ENCODE data around the gene PLA2G2D. TPM values are rescaled to one million over a fixed set of nuclear protein-coding genes. Genes with fewer than 3 reads are reported as not detected.

PLA2G2D gene
- total and polyA plus RNA-seq, 2 experiments from 2014 or later, result not detected

- Histone ChIP-seq H3K27ac (no peak overlapping the region), H2AFZ (no peak overlapping the region), H4K20me1 (ENCODE audit: insufficient read depth, poor library complexity, severe bottlenecking) (no peaks in the 10 kb centered on the region), H3K4me2 (no peak overlapping the region), H3K4me3 (no peak overlapping the region), H3K9me2 (replicated peaks; ENCODE audit: insufficient read depth) (no peaks in the 10 kb centered on the region), H3K36me3 (replicated peaks; ENCODE audit: insufficient read depth, low read depth) (no peaks in the 10 kb centered on the region), H3K27me3 (no peaks in the 10 kb centered on the region), H3K9me3 (ENCODE audit: low read depth) (no peaks in the 10 kb centered on the region), H3K4me1 (ENCODE audit: insufficient read depth) (no peaks in the 10 kb centered on the region), H3K79me2 (no peaks in the 10 kb centered on the region)
- DNase-seq (ENCODE audit: low spot score), result no peak
- TF ChIP-seq EZH2 (IDR thresholded peaks at IDR 0.05; ENCODE audit: borderline replicate concordance) (no peak), EZH2phosphoT487 (IDR thresholded peaks at IDR 0.05; ENCODE audit: low read depth, severe bottlenecking, unreplicated experiment) (no peak), CTCF (IDR thresholded peaks at IDR 0.05; ENCODE audit: poor library complexity) (no peak)
- WGBS (ENCODE audit: low lambda C conversion rate, missing lambda C conversion rate), result 66% methylated on average over 6 of the region's 6 CpGs
These were observed 33.7 kb upstream of the PLA2G2D start for GRCh38 chr1:20153000-20153418.

- H3K36me3 ChIP-seq (replicated peaks; ENCODE audit: insufficient read depth, low read depth), result no peaks in the 10 kb centered on the region
- no peak overlapping the region for H2AFZ ChIP-seq
- no peaks in the 10 kb centered on the region for H3K79me2 ChIP-seq
- H3K4me3 ChIP-seq, result no peak overlapping the region
- no peaks in the 10 kb centered on the region for H3K9me3 ChIP-seq (ENCODE audit: low read depth)
- no peak overlapping the region for H3K27ac ChIP-seq
- H3K27me3 ChIP-seq, result no peaks in the 10 kb centered on the region
- H4K20me1 ChIP-seq (ENCODE audit: insufficient read depth, poor library complexity, severe bottlenecking), result no peaks in the 10 kb centered on the region
- H3K4me2 ChIP-seq, result no peak overlapping the region
- 54% methylated on average over 7 of the region's 7 CpGs for WGBS (ENCODE audit: low lambda C conversion rate, missing lambda C conversion rate)
- DNase-seq (ENCODE audit: low spot score), result no peak
- H3K9me2 ChIP-seq (replicated peaks; ENCODE audit: insufficient read depth), result no peaks in the 10 kb centered on the region
- TF ChIP-seq CTCF (IDR thresholded peaks at IDR 0.05; ENCODE audit: poor library complexity) (no peak), EZH2 (IDR thresholded peaks at IDR 0.05; ENCODE audit: borderline replicate concordance) (no peak), EZH2phosphoT487 (IDR thresholded peaks at IDR 0.05; ENCODE audit: low read depth, severe bottlenecking, unreplicated experiment) (no peak)
- H3K4me1 ChIP-seq (ENCODE audit: insufficient read depth), result no peaks in the 10 kb centered on the region
These were observed 33.2 kb upstream of the PLA2G2D start for GRCh38 chr1:20152599-20152930.

- Histone ChIP-seq H2AFZ (peak overlapping the region; percentile 62), H3K9me2 (replicated peaks; ENCODE audit: insufficient read depth) (no peaks in the 10 kb centered on the region), H3K79me2 (no peaks in the 10 kb centered on the region), H3K4me3 (peak overlapping the region; percentile 17), H3K9me3 (ENCODE audit: low read depth) (no peaks in the 10 kb centered on the region), H3K27me3 (no peaks in the 10 kb centered on the region), H3K36me3 (replicated peaks; ENCODE audit: insufficient read depth, low read depth) (no peaks in the 10 kb centered on the region), H3K4me1 (ENCODE audit: insufficient read depth) (no peaks in the 10 kb centered on the region), H3K4me2 (peak overlapping the region; percentile 86), H3K27ac (no peak overlapping the region), H4K20me1 (ENCODE audit: insufficient read depth, poor library complexity, severe bottlenecking) (no peaks in the 10 kb centered on the region)
- WGBS (ENCODE audit: low lambda C conversion rate, missing lambda C conversion rate), result 26% methylated on average over 27 of the region's 29 CpGs
- DNase-seq (ENCODE audit: low spot score), result peak; percentile 90
- TF ChIP-seq EZH2 (IDR thresholded peaks at IDR 0.05; ENCODE audit: borderline replicate concordance), result no peak
- TF ChIP-seq CTCF (IDR thresholded peaks at IDR 0.05; ENCODE audit: poor library complexity), result peak; percentile 95
These were observed 32.7 kb upstream of the PLA2G2D start for GRCh38 chr1:20151906-20152598.
